GM21825 (cell line): Measurements from ENCODE around the gene PPARA.
"Not testable (repeated sequence)": the region's sequence is repeated elsewhere in the genome, so short reads cannot be mapped to it uniquely, and the experiment has no call there.

Experiments used
- ATAC-seq: cut with Tn5 transposase; IDR thresholded peaks from one replicate; pipeline ENCODE4 v1.9.1; 2021; ENCODE audit warnings: mild to moderate bottlenecking, moderate library complexity; ENCODE audit not compliant: unreplicated experiment

The PPARA gene

GRCh38 chr22:46240073-46240472, 89.7 kb downstream of the PPARA start:
- ATAC-seq = no peak

DNA sequence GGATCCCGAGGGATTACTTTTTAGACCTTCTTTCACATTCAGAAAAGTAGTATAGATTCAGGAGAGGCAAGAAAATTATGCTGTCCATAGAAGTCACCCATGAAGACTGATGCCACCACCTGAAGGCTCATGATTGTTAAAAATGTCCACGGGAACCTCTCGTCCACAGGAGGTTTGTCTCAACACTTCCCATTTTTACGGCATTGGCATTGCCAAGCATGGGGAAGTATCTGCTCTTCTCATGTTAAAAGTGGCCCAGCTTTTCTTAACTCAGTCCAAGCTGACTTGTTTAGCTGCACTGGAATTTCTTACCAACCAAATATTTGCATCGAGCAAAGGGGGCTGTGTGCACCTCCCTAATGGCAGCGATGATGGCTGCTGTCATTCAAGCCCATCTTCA, 90.2 kb downstream of the PPARA start:
- no peak for ATAC-seq

DNA sequence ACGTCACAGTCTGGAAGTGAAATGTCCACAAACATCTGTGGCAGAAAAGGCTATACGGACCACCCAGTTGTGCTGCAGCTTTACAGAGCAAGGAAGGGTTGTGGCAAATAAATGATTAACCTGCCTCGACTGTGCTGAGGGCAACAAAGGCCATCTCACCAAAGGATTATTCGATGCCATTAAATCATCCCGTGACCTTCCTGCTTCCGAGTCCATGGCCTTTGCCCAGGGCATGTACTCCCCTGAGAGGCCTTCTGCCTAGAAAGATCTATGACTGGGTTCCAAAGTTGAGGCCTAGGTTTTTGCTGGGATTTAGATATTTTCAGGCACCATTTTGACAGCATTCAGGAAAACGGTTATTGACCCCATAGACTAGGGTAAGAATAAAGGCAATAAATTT, 90.6 kb downstream of the PPARA start:
- ATAC-seq = no peak

- no peak for ATAC-seq
These were observed 91.2 kb downstream of the PPARA start for GRCh38 chr22:46241396-46242007.

- ATAC-seq = no peak
These were observed 91.8 kb downstream of the PPARA start for GRCh38 chr22:46242076-46242475.

DNA sequence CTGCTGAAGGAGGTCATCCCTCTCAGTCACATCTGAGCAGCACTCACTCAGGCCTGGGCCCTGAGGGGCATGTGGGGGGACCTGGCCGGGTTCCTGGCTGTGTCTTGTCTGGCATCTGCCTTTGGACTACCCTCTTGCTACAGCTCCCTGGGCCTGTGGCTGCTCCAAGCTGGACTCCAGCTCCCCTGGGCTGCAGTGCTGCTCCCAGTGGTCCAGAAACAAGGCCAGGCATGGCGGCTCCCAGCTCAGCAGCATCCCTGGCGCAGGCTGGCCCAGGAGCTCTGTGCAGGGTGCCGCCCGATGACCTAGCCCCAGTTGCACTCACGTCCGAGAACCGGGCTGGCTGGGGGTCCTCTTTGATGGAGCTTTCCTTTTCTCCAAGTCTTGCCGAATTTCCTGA, 94.4 kb downstream of the PPARA start:
- no peak for ATAC-seq

DNA sequence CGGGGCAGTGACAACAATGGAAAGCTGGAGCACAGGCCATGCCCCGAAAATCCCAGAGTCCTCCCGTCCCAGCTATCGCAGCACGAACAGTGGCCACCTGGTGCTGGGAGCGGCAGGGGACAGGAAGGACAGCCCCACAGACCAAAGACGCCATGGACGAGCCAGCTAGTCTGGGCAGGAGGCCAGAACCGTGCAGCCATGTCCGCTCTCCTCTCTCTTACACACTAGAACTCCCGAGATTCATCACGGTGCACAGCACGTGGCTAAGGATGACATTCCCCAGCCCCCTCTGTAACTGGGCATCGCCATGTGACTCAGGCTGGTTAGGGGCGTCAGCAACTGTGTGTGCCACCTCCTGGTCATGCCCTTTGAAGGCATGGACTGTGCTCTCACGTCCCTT, 95.2 kb downstream of the PPARA start:
- ATAC-seq = no peak

- ATAC-seq = no peak
These were observed 95.9 kb downstream of the PPARA start for GRCh38 chr22:46246178-46246577.

- ATAC-seq = no peak
These were observed 97.2 kb downstream of the PPARA start for GRCh38 chr22:46247443-46247975.

DNA sequence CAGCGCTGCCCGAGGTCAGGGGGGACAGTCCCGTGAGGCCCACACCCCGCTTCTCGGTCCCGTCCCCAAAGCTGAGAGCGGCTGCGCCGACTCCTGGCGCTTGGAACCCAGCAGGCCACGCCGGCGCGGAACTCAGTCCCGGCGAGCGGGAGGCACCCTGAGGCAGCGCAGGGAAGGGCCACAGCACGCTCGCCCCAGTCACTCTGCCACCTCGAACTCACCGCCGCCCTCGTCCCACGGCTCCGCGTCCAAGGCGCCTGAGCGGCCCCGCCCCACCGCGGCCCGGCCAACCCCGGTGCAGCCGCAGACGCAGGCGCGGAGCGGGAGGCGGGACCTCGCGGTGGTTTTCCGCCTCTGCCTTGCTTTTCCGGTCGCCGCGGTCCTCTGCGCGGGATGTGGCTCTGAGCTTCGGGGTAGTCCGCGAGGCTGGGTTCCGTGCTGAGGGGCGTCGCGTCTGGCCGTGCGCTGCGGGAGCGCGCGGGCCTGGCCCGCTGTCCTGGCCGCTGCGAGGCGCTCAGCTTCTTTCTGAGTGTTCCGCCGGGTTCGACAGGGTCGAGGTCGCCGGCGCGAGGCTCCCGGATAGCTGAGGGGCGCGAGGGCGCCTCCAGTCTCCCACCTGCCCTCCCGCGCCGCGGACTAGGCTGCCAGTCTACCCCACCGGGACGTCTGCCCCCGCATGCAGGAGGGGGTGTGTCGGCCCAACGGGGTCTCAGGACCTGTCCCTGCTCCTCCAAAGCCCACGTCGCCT, 99.9 kb downstream of the PPARA start, which contains the start of gene CDPF1:
Gene CDPF1, minus strand, starts transcription at position 259 of the 748 bp plus-strand sequence. CDS start 2,009 bp downstream, outside the sequence.
- peak; percentile 83 for ATAC-seq

DNA sequence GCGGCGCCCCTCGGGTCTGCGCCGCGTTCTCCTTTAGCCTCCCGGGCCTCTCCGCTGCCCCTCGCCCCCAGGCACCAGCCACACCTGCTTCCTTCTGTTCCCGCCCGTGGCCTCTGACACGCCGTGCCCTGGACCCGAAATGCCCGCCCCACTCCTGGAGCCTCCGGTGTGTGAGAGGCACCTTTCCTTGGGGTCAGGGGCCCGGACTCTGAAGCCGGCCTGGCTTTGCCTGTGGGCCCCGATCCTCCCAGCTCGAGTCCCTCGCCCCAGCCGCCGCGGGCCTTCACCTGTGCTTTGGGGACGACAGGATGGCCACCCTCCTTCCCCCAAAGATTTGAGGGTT, 100.4 kb downstream of the PPARA start:
- ATAC-seq = no peak

- ATAC-seq = no peak
These were observed 100.9 kb downstream of the PPARA start for GRCh38 chr22:46251266-46251665.

- ATAC-seq = no peak
These were observed 101.6 kb downstream of the PPARA start for GRCh38 chr22:46251816-46252380.

GRCh38 chr22:46256358-46256958, 106.1 kb downstream of the PPARA start:
- ATAC-seq = no peak

DNA sequence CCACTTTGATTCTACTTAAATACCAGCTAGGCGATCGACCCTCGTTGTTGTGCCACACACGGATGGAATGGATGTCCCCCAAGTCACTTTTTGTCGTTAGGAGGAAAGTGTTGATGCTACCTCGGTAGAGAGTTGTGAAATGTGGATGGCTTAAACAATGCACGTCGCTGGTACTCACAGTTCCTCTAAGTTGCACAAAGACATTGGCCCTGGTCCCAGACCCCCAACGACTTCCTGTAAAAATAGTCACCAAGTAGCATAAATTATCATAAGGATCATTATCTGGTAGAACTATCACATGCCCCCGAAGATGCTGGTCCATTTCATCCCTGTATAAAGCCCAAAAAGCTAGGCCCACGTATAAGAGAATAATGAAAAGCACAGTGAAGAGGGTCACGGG, 109.0 kb downstream of the PPARA start:
- ATAC-seq = no peak

- no peak for ATAC-seq
These were observed 109.7 kb downstream of the PPARA start for GRCh38 chr22:46260038-46260437.

GRCh38 chr22:46262449-46263215, 112.3 kb downstream of the PPARA start:
- no peak for ATAC-seq

- no peak for ATAC-seq
These were observed 112.9 kb downstream of the PPARA start, which contains the start of gene PKDREJ for GRCh38 chr22:46263216-46263590. PKDREJ (minus strand) TSS chr22:46263343; CDS start chr22:46263322, 21 bp downstream.

DNA sequence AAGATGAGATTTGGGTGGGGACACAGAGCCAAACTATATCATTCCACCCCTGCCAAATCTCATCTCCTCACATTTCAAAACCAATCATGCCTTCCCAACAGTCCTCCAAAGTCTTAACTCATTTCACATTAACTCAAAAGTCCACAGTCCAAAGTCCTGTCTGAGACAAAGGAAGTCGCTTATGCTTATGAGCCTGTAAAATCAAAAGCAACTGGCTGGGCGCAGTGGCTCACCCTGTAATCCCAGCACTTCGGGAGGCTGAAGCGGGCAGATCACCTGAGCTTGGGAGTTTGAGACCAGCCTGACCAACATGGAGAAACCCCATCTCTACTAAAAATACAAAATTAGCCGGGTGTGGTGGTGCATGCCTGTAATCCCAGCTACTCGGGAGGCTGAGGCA, 114.2 kb downstream of the PPARA start:
- ATAC-seq = not testable (repeated sequence)

- ATAC-seq = not testable (repeated sequence)
These were observed 115.3 kb downstream of the PPARA start for GRCh38 chr22:46265627-46266026.
